Gastrocnemius medialis (tissue), 4 donors: Measurements from ENCODE around the gene RMDN2.

Experiments
- POLR2A ChIP-seq, 2 donors: fragments of 450-650 bp; IDR thresholded peaks; one replicate each; pipeline ENCODE4 v1.6.1; 2017; ENCODE audit warnings: antibody characterized with exemption in 2 of 2, mild to moderate bottlenecking in 2 of 2, moderate library complexity in 2 of 2
- TF ChIP-seq, protein P1 (sequence below), 5 experiments: fragments of 450-650 bp in 3 of 5; fragments of 200-600 bp in 2 of 5; sonication (generic) in 2 of 5; IDR thresholded peaks in 4 of 5; conservative IDR thresholded peaks in 1 of 5; 1 replicate in 4 of 5; 2 replicates in 1 of 5; pipeline ENCODE4 v1.5.1; 2016 to 2019; ENCODE audit warnings: antibody characterized with exemption in 5 of 5, mild to moderate bottlenecking in 3 of 5, moderate library complexity in 3 of 5

DNA sequence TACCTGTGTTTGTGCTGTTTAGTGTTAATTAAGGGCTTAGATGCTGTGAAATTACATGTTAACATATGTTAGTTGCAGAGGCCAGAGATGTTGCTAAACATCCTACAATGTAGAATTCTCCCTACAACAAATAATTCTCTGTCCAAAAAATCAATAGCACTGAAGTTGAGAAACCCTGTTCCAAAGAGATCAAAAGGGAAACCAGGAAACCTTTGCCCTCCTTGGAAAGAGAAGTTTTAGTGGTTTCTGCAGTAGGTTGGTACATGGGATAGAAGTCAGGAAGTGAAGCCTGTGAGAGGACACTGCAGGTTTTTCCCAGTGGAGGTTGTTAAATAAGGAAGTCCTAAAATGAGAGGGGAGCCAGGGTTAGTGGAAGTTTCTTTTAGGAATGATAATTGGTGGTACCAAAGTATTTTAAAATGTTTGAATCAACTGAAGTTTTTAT is 6.3 kb upstream of the RMDN2 start:
- TF ChIP-seq, protein P1, sequence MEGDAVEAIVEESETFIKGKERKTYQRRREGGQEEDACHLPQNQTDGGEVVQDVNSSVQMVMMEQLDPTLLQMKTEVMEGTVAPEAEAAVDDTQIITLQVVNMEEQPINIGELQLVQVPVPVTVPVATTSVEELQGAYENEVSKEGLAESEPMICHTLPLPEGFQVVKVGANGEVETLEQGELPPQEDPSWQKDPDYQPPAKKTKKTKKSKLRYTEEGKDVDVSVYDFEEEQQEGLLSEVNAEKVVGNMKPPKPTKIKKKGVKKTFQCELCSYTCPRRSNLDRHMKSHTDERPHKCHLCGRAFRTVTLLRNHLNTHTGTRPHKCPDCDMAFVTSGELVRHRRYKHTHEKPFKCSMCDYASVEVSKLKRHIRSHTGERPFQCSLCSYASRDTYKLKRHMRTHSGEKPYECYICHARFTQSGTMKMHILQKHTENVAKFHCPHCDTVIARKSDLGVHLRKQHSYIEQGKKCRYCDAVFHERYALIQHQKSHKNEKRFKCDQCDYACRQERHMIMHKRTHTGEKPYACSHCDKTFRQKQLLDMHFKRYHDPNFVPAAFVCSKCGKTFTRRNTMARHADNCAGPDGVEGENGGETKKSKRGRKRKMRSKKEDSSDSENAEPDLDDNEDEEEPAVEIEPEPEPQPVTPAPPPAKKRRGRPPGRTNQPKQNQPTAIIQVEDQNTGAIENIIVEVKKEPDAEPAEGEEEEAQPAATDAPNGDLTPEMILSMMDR (IDR thresholded peaks at IDR 0.05 in 4 of 5, conservative IDR thresholded peaks at IDR 0.05 in 1 of 5) = no peak
- no peak for TF ChIP-seq POLR2A (IDR thresholded peaks at IDR 0.05)
